NCI-H146 treated with DMSO at 0.1 percent for 48 hours (cell line): ENCODE results near the gene HOXA10.

Source experiments
- DNase-seq: peaks from one replicate; lab custom pipeline; 2025; ENCODE audit not compliant: unreplicated experiment; lab: John Stamatoyannopoulos, UW

Gene HOXA10

DNA sequence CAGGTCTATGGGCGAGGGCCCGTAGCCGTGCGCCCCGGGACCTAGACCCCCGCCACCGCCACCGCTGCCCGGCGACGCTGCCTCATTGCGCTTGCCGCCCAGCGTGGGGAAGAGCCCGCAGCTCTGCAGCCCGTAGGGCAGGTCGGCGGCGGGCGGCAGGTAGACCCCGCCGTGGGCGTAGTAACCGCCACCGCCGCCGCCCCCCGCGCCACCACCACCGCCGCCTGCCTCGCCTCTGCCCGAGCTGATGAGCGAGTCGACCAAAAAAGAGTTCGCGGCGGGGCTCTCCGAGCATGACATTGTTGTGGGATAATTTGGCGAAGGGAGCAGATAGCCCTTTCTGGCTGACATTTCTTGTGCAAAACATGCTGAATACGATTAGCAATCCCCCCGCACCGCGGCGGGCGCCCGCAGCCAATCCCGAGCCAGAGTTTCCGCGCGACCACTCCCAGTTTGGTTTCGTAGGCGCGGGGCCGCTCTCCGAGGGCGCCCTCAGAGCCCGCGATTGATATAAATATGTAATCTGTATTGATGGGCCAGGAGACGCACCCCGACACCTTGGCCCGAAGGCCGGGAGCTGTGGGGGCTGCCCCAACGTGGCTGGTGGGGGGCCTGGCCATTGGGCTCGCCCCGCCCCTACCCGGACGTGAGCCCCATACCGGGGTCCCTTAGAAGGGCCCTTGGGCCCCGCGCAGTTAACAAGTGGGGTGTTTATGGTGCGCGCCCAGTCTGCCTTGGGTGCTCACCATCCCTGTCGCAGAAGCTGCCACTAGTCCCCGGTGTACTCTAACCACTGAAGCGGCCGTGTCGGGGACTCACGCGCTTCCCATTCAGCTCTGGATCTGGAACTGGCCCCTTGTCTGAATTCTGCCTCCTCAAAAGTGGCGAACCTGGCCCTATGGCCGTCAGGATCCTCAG is at the start of gene HOXA10:
Gene HOXA10, minus strand, starts transcription at position 365 of the 918 bp plus-strand sequence. Its CDS starts 14 bp downstream, at position 351.
- DNase-seq: no peak

DNA sequence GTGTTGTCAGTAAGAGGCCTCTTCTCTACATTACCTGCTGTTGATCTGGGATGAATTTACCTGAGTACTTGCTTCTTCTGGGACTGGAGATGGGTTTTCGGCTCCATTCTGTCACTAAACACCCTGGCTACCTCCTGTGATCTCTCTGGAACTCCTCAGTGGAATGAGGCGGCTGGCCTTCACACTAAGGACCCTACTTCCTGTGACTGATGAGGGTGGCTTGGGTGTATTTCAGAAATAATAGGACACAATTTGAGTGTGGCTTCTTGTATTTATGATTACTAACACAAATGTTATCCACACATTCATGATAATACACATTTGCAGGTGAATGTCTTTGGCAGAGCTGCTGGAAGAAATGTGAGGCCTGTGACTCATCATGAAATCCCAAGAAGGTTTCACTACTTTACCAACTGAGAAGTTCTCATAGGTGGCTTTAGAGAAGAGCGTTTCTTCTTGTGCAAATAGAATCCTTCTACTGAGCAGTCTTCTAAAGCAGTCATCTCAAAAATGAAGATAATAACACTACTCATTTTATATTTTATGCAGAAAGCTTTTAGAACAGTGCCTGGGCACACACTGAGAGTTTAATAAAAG is 47.2 kb upstream of the HOXA10 start:
- DNase-seq: no peak

DNA sequence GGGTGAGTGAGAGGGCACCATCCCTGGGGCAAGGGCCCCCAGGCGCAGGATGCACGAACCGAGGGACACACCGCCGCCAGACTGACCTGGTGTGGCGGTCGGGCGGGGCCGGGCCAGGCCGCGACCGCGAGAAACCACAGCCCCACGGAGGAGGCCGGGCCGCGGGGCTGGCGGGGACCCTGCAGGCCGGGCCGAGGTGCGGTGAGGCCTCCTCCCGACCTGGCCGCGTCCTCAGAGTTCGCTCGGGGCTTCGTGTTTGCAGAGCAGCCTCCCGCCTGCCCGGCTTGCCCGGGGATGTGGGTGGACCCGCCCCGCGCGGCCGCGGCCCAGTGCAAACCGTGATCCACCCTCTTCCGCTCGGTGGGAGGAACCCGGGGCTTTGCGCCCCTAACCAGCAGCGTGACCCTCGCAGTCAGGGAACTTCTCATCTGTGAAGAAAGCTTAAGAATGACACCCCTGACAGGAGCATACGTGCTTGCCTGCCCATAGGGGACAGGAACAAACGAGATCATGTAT is 46.4 kb upstream of the HOXA10 start:
- DNase-seq: no peak

DNA sequence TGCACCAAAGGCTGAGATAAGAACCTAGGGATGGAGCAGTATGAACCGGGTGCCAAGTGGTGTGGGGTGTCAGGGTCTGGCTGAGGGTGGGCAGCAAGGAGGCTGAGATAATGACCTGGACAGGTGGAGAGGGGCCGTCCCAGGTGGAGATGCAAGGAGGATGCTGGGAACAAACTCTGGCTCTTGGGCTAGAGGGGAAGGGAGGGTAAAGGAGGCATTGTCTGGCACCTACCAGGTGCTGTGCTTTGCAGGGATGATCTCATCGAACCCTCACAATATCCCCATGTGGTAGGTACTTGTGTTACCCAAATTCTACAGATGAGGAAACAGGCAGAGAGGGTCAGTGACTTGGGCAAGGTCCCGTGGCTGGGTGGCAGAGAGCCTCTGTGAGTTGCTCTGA is 45.7 kb upstream of the HOXA10 start:
- DNase-seq: no peak

DNA sequence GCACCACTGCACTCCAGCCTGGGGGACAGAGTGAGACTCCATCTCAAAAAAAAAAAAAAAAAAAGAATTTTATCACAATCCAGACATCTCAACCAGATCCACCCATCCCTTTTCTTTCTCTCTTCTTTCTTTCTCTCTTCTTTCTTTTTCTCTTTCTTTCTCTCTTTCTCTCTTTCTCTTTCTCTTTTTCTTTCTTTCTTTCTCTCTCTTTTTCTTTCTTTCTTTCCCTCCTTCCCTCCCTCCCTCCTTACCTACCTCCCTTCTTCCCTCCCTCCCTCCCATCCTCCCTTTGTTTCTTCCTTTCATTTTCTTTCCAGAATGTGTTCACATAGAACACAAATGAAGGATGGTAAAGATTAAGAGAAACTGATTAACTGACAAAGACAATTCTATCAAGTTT is 43.8 kb upstream of the HOXA10 start:
- no peak for DNase-seq

DNA sequence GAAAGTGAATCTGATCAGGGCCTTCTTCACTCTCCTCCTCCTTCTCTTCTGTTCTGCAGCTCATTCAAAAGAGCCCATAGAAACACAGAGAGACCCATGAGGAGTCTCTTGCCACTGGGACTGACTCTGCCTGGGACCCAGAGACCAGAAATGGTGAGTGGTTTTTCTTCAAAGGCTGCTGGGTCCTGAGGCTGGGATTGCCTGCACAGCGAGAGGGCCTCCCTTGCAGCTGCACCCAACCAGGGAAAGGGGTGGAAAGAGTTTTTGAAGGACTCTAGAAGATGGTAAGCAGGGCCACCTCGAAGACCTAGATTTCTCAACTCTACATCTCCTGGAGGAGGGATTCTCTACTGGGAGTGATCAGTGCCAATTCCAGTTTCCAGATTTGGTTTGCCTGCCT is 41.2 kb upstream of the HOXA10 start:
- no peak for DNase-seq

DNA sequence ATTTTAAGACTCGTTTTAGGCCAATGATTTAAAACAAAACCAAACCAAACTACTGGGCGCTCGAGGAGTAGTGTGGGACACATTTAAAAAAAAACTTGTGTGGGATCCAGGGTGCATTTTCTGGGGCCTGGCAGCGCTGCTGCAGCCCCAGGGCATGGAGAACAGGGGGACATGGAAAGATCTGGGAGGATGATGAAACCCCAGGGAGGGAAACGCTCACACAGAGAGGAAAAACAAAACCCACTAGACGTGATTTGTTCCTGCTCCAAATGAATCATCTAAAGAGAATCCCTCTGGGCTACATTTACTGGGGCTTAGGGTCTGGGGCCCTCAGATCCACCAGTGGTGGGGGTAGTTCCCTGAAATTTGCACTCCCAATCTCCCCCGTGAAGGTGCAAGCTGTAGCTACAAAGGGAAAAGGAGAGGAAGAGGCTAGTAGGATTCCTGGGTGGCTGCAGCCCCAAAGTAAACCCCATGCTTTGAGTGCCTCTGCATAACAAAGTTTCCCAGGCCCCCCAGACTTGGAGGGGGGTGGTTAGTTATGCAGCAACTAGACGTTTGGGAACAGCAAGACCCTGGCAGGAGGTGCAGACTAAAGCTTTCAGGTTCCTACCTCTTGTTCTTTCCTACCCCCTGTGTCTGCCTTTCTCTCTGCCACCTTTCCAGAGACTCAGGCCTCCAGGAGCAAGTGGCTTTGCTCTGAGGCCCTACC is 40.3 kb upstream of the HOXA10 start:
- no peak for DNase-seq

DNA sequence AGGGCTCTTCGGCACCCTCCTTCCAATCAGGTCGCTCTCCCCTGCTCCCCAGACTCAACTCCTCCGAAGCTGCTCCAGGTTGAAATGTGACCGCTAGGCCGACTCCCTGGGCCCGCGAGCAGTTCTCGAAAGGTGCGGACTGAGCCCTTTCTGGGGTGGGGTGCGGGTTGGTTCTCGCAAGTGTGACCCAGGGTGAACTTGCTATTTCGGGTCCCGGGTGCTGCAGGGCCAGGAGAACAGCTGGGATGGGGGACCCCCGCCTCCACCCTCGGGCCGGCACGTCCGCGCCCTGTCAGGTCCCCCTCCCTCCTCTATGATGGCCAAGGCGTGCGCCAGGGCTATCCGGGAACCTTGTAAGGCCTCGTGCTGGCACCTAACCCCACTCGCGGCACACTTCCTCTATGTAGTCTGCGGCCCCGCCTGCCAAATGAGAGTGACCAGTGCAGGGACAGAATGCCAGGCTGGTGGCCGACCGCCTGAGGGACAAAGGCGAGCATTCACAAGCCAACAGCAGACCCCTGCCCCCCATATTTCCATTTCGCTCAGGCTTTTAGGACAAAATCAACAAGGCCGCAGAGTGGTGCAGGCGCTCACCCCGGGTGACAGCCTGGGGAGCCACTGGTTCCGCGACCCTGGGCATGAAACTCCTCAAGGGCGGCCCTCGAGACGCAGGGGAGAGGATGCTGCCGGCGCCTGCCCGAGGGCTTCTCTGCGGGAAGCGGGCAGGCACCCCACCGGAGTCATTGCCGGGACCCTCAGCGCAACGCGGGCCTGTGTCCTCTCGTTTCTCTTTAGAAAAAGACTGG is 39.5 kb upstream of the HOXA10 start:
- DNase-seq: no peak

DNA sequence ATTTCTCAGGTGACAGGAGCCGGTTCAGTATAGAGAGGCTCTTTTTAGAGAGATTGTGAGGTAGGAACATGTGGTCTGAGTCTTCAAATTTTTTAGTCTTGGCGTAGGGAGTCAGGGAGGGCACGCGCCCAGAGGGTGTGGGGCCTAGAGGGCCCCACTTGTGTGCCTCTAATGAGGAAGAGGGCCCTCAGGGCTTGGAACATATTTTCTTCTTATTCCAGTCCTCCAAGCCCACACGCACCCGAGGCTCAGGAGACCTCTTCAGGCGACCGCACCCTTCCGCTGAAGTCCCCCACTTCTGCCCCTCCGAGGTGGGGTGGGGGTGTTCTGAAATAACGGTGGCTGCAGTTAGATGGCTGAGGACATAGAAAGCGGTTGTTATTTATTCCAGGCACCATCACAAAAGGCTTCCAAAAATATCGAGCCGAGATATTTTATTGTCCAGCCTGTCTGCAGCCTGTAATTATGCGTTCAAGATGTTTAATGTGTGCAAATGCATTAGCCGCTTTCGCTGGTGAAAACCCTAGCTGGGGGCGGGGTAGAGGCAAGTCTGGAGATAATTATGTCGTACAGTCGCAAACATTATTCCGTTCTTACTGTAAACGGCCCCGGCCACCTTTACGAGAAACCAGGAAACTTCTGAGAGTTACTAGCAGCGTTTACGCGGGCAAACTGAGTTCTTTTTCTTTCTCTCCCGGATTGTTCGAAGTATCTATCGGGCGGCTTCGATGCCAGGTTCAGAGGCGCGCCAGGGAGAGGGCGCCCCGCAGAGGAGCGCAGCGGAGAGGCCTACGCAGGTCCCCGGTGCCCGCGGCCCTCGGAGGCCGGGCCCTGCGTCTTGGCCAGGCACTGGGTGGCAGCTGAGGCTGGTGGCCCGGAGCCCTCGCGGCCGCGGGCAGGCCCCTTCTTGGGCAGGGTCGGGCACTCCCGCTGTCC is 38.6 kb upstream of the HOXA10 start:
- DNase-seq: no peak

DNA sequence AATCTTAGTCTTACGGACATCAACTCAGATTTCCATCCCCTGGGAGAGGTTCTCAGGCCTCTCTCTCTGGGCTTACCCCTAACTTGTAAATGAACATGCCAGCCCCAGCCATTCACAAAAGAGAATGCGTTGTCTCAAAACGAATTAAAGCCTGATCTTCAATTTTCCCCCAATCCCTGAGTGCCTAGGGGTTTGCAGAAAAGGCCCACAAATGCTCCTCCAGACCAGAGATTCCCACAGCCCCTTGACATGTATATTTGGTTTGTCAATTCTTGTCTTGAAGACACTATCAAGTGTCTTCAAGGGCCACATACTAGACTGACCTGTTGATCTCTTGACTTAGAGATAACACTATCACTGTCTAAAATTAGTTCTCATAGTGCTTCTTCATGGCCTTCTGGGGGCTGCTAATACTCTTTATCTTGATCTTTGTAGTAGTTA is 37.7 kb upstream of the HOXA10 start:
- no peak for DNase-seq

DNA sequence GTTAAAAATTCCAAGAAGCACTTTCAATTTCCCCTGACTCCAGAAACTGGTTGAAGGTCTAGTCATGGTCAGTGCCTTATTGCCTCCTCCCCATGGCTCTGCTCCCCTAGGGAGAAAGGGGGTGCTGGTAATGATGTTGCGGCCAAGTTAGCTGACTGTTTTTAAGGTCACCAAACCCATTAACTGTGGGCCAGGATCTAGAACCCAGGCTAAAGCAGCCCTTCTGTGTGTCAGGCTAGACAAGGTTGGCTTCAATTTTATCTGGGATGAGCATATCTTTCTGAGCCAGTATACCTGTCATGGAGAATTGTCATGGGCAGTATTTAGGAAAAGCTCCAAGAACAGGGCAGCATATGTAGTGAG is 36.9 kb upstream of the HOXA10 start:
- no peak for DNase-seq

DNA sequence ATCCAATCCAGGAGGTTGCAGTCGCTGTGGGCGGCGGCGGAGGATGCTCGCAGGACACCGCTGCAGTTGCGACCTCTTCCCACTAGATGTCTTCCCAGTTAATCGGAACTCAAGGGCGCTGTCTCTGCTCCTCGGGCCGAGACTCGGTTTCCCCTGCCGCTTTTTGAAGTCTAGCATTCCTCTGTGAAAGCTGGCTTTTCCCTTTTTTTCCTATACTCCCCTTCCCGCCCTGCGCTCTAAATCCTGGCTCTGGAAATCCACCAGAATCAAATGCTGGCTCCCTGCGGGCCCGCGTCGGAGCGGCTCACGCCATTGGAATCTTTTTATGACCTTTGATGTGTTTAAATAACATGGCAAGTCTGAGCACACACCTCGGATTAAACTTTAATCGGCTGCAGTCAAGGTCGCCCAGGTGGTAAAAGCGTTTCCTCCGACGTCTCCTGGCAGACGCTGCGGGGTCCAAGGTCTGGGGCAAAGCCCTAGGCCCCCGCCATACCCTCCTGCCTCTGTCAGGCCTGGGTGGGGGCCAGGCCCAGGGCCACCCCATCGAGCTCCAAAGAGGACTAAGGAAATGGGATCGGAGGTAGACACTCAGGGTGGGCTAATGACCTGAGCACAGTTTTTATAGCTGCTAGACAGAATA is 36.4 kb upstream of the HOXA10 start:
- DNase-seq: no peak

DNA sequence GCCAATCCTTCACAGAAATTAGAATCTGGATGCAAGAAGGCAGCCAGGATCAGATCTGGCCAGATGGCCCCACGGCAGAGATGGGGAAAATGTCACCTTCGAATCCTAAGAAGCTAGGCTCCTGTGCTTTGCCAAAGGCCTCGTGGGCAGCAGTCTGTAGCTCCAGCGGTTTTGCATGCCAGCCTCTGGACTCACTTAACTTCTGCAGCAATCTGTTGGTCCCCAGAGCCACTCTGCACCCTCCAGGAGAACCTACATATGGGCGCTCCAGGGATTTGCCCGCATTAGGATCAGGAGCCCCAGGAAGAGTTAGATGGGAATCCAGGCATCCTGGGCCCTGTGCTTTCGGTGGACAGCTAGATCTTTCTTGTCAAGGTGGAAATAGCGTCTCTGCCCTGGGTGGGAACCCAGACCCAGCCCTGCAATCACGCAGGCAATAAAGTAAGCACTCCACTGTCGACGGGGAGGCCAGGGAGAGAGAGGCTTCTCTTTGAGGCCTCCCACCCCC is 35.9 kb upstream of the HOXA10 start:
- DNase-seq: no peak

DNA sequence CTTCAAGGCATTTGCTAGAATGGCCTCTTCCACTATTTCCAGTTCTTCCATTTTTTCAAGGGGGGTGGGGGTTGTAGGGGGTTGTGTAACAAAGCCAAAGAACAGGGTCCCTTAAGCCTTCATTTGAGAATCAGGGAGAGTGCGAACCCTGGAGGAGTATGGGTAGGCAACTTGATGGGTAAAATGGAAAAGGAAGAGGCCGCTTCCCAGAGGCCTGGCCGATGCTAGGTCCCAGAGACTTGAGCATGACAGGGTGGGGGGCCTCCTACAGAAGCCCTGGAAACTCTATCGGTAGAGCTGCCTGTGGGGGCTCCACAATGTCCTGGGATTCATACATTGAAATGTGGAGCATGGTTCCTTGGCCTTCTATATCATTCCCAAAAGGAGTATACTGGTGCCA is 34.9 kb upstream of the HOXA10 start:
- no peak for DNase-seq

DNA sequence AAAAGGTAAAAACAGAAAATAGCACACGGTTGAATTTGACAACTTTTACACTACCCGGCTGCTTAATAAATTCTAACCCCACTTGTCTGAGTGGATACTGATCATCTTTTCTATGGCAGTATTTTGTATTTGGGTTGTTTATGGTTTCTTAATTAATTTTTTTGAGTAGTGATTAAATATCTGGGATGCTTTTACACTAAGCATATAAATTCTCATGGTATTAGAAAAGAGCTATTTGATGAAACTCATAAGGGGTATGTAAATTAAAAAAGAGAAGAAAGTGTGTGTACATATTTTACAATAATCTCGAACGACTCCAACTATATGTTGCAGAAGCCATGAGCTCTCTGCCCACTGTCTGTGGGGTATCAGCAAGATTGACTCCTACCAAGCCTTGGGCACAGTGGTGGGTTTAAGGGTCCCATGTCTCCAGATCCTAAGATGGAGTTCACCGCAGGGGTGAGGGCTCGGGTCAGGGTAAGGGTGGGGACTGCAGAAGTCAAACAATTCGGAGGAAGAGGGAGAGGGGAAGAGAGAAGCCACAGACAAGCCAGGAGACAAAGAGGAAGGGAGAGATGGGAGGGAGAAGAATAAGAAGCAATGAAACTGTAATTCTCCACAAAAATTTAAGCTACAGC is 33.3 kb upstream of the HOXA10 start:
- no peak for DNase-seq

DNA sequence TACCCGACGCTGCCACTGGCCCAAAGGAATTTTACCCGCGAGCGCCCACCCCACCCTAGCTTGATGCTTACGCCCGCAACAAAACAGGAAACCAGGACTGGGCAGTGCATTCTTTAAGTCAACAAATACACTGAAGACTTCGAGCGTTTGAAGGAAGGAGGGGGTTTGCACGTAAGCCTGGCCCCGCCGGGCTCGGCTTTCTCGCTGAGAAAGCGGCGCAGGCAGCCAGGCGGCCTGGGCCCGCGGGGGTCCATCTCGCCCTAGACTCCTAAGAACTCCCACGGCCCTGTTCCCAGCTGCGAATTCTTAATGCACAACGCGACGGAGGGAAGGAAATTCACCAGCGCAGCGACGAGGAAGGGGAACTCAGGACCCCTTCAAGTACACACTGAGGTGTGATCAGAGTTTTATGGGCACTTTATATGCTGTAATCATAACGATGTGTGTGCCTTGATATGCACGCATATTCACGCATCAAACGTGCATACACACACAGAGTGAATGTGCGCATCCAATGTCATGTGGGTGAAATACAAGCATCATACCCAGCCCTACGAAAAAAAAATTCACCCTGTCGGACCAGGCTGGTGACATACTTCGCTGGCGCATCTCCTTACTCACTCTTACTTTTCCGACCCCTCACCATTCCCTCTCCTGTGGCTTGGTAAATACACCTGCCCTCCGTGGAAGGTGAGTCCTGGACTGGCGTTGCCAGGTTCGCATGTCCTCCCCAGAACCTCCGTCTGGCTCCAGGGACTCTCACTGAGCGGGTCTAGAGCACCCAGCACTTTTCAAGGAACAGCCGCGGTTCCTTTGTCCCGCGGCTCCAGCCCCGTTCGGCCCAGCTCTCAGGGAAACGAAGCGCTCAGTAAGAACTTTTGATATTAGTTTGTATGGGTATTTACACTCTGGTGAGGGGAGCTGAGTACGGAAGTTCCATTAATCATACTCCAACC is 31.5 kb upstream of the HOXA10 start:
- no peak for DNase-seq

DNA sequence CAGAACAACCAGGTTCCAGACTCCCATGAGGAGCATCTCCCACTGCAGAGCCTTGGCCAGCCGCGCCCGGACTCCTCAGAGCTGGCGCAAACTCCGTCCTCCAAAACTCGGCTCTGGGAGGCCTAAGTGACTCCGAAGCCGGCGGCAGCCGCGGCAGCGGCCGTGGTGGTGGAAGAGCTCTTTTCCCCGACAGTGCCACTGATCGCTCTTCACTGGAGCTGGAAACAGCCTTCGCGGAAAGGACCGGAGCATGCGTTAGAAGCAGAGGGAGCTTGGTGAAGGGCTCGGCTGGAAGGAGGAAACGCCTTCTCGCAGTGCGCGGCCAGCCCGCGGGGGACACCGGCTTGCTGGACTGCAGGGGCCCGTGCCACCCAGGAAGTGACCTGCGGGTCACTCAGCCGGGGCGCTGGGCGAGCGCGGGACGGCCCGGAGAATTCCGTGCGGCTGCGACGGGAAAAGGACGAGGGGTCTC is 30.8 kb upstream of the HOXA10 start:
- DNase-seq: no peak
